ENCODE data around the gene ZSWIM6. TPM values are rescaled to one million over a fixed set of nuclear protein-coding genes. Genes with fewer than 3 reads are reported as not detected.

ZSWIM6 gene
- total and polyA plus RNA-seq, 11 donors: 1.9 to 14.9 (median 6.3) TPM

DNA sequence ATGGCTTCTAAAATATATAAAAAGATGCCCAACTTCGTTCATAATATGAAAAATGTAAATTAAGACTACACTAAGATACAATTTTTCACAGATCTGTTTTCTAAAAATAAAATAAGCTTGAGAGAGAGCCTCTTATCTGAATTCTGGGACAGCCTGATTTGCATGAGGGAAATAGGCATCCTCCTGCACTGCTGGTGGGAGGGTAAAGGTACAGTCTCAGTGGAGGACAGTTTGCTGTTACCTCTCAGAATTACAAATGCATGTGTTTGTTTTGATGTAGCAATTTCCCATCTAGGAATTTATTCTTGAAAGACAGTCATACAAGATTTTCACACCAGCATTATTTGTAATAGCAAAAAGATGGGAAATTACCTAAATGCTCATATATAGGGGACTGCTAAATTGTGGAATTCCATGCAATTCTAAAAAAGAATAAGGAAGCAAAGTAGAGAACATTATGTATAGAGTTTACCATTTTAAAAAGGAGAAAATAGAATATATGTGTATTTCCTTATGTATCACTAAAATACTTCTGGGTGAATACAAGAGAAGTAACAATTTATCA, 75.7 kb downstream of the ZSWIM6 start:
- H3K36me3 ChIP-seq: no peaks in the 10 kb centered on the region
- DNase-seq (no peak), ATAC-seq (no peak)
- peak overlapping the region in 6 of 12 donors; percentile 3 to 74 (median 29) for H3K27ac ChIP-seq
- intact Hi-C loops (cut with DNase I): loop anchor here in 9 of 10 donors (1.0 to 10.0 kb wide), 7 partner anchors 75 to 257 kb away; partner anchors contain the start of genes ZSWIM6 (in 8 of the 9) and SMIM15 (in 1 of the 9)
- H3K4me1 ChIP-seq: peaks cover 3 to 47% (median 20%) of the 10 kb centered on the region in 12 donors
- no peak overlapping the region for H3K4me3 ChIP-seq
- no peaks in the 10 kb centered on the region for H3K27me3 ChIP-seq
- 29 to 37% (median 37%) methylated on average over 1 of the region's 1 CpG for WGBS, 4 donors
- TF ChIP-seq CTCF (IDR thresholded peaks at IDR 0.05) (no peak), POLR2A (IDR thresholded peaks at IDR 0.05) (no peak)
- H3K9me3 ChIP-seq: no peaks in the 10 kb centered on the region

- peaks cover 3 to 38% (median 19%) of the 10 kb centered on the region in 12 donors for H3K4me1 ChIP-seq
- no peaks in the 10 kb centered on the region for H3K36me3 ChIP-seq
- no peaks in the 10 kb centered on the region for H3K9me3 ChIP-seq
- TF ChIP-seq POLR2A (IDR thresholded peaks at IDR 0.05): peak in 1 of 2 donors; percentile 14
- TF ChIP-seq CTCF (IDR thresholded peaks at IDR 0.05): peak in 1 of 12 donors; percentile 9
- no peaks in the 10 kb centered on the region for H3K27me3 ChIP-seq
- peak; percentile 100 for ATAC-seq
- intact Hi-C loops (cut with DNase I): loop anchor here in 9 of 10 donors (1.0 to 10.0 kb wide), 7 partner anchors 76 to 256 kb away; partner anchors contain the start of genes ZSWIM6 (in 8 of the 9) and SMIM15 (in 1 of the 9)
- H3K27ac ChIP-seq: peak overlapping the region in 9 of 12 donors; percentile 4 to 74 (median 36)
- WGBS, 4 donors: 0 to 1% (median 1%) methylated on average over 27 to 28 of the region's 28 CpGs
- peak; percentile 99 to 100 (median 100) for DNase-seq
- H3K4me3 ChIP-seq: peak overlapping the region in 9 of 12 donors; percentile 6 to 50 (median 33)
Measured at GRCh38 chr5:61408476-61409168, 76.6 kb downstream of the ZSWIM6 start.

DNA sequence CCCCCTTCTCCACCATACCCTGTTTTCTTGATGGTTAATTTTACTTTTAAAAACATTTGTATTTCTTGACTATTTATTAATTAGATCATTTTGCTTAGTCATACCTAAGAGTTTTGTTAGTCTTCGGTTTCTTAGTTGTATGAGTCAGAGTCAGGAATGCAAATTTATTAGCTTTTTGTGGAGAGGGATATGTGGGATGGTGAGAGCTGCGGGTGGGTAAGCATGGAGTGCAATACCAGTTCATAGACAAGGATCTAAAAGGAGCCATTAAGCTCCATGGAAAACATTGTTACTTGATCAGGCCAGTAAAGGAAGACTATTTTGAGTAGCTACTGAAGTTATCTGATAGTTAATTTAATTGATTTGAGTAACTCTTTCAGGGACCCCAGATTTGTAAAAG, 77.5 kb downstream of the ZSWIM6 start:
- TF ChIP-seq CTCF (IDR thresholded peaks at IDR 0.05): no peak
- TF ChIP-seq POLR2A (IDR thresholded peaks at IDR 0.05): no peak
- no peaks in the 10 kb centered on the region for H3K9me3 ChIP-seq
- H3K4me1 ChIP-seq: peaks cover 3 to 37% (median 19%) of the 10 kb centered on the region in 12 donors
- intact Hi-C loops (cut with DNase I): loop anchor here in 9 of 10 donors (2.0 to 10.0 kb wide), 6 partner anchors 77 to 255 kb away; partner anchors contain the start of genes ZSWIM6 (in 7 of the 9) and SMIM15 (in 1 of the 9)
- DNase-seq: no peak
- 50 to 63% (median 56%) methylated on average over 2 of the region's 2 CpGs for WGBS, 4 donors
- no peak overlapping the region for H3K4me3 ChIP-seq
- peak in 1 of 4 donors; percentile 35 for ATAC-seq
- H3K27ac ChIP-seq: peak overlapping the region in 4 of 12 donors; percentile 8 to 71 (median 33)
- H3K27me3 ChIP-seq: no peaks in the 10 kb centered on the region
- H3K36me3 ChIP-seq: no peaks in the 10 kb centered on the region

DNA sequence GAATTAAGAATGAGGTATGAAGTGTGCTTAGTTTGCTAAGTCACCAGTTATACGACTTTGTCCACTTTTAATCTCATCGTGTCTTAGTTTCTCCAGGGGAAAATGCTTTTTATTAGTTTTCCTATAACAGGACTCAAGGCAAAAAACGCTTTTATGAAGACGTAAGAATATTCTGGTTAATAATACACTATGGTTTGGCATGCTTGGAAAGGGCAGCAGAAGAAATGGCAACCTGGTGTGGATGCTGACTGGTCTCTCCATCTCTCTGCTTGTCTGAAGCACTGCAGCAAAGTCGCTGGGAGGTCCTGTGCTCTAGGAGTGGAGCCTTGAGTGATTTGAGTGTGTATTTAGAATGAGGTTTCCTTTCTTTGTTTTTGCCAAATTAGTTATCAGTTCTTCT, 78.8 kb downstream of the ZSWIM6 start:
- H3K27ac ChIP-seq: peak overlapping the region in 1 of 12 donors; percentile 26
- no peaks in the 10 kb centered on the region for H3K9me3 ChIP-seq
- TF ChIP-seq CTCF (IDR thresholded peaks at IDR 0.05) (no peak), POLR2A (IDR thresholded peaks at IDR 0.05) (no peak)
- H3K36me3 ChIP-seq: no peaks in the 10 kb centered on the region
- H3K4me1 ChIP-seq: peaks cover 3 to 41% (median 19%) of the 10 kb centered on the region in 12 donors
- DNase-seq: no peak
- H3K27me3 ChIP-seq: no peaks in the 10 kb centered on the region
- WGBS, 4 donors: 89 to 93% (median 90%) methylated on average over 5 of the region's 5 CpGs
- H3K4me3 ChIP-seq: no peak overlapping the region
- intact Hi-C loops (cut with DNase I): loop anchor here in 1 of 10 donors (10.0 kb wide), 1 partner anchor 244 kb away; no protein-coding TSS in a partner anchor
- no peak for ATAC-seq

All from heart left ventricle (tissue), 16 donors.